Mammary epithelial cell (primary cell): ENCODE data around the gene IRF9.

Source experiments
- EZH2 ChIP-seq: IDR thresholded peaks from 2 replicates; pipeline ENCODE4 v1.6.1; 2012; ENCODE audit warnings: low read length, inconsistent platforms, borderline replicate concordance
- TF ChIP-seq, protein P1 (sequence below), 2 donors: IDR thresholded peaks in 1 of 2; conservative IDR thresholded peaks in 1 of 2; 2 replicates each; pipeline ENCODE4 v1.5.1; 2011 to 2012; ENCODE audit warnings: inconsistent platforms in 2 of 2, low read length in 2 of 2, mild to moderate bottlenecking in 2 of 2, control low read depth in 1 of 2, low read depth in 1 of 2; ENCODE audit not compliant: insufficient read depth in 1 of 2; ENCODE audit errors: extremely low read depth in 1 of 2

DNA sequence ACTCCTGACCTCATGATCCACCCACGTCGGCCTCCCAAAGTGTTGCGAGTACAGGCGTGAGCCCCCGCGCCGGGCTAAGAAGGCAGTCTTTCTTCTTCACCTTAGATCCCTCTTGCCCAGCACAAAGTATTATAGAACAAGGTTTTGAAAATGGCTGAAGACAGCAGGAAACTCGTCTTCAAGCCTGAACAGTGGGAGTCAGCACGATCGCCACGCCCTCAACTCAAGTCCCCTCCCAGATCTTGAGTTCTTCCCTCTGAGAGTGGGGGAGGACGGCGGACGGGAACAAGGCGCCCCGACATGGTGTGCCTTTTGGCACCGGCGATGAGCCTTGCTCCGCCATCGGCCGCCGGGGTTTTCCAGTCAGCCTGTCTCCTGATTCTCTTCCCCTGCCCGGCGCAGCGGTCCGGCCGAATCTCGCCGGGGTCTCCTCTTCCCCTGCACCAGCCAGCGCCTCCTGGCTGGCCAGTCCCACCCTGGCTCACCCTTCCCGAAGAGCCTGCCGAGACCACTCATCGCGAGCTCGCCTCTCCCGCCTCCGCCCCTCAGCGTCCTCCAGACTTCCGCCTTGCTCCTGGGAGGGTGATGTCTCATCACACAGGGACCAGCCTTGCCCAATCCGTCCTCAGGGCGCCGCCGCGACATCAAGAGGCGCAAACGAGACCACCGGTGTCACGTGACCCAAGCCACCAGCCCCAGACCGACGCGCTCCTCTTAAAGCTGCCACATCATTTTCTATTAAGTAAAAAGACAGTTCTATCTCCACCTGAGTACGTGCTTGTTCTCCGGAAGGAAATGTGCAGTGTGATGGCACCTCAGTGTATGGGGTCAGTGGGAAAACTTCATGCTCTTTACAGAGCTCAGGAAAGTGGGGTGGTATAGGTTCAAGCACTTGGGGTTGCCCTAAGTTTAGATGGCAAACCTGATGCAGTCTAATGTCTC lies 52.1 kb downstream of the IRF9 start, which contains the start of gene CHMP4A:
- TF ChIP-seq, protein P1, sequence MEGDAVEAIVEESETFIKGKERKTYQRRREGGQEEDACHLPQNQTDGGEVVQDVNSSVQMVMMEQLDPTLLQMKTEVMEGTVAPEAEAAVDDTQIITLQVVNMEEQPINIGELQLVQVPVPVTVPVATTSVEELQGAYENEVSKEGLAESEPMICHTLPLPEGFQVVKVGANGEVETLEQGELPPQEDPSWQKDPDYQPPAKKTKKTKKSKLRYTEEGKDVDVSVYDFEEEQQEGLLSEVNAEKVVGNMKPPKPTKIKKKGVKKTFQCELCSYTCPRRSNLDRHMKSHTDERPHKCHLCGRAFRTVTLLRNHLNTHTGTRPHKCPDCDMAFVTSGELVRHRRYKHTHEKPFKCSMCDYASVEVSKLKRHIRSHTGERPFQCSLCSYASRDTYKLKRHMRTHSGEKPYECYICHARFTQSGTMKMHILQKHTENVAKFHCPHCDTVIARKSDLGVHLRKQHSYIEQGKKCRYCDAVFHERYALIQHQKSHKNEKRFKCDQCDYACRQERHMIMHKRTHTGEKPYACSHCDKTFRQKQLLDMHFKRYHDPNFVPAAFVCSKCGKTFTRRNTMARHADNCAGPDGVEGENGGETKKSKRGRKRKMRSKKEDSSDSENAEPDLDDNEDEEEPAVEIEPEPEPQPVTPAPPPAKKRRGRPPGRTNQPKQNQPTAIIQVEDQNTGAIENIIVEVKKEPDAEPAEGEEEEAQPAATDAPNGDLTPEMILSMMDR (conservative IDR thresholded peaks at IDR 0.05 in 1 of 2, IDR thresholded peaks at IDR 0.05 in 1 of 2; ENCODE audit: extremely low read depth in 1 of 2, insufficient read depth in 1 of 2, low read depth in 1 of 2, low read length in 2 of 2) = no peak
- TF ChIP-seq EZH2 = no peak
